OCI-LY3 (cell line): ENCODE measurements around the gene PLCH2.
"Not testable (repeated sequence)": the region's sequence is repeated elsewhere in the genome, so short reads cannot be mapped to it uniquely, and the experiment has no call there.

Experiments used
- H2AFZ ChIP-seq: fragments of 200-600, 300-600 bp; shearing (Covaris generic); 2 replicates; pipeline ENCODE4 v1.6.0; 2014; ENCODE audit warnings: antibody characterized with exemption, low read depth, low read length
- H3K27ac ChIP-seq: fragments of 200-600, 300-600 bp; sonication (generic); 2 replicates; pipeline ENCODE4 v1.5.1; 2014; ENCODE audit warnings: mild to moderate bottlenecking, low read length, moderate library complexity, mixed read lengths
- H3K27me3 ChIP-seq: fragments of 200-600, 300-600 bp; sonication (generic); 2 replicates; pipeline ENCODE4 v1.6.1; 2014; ENCODE audit warnings: low read depth, low read length, mixed read lengths
- H3K36me3 ChIP-seq: fragments of 200-600, 300-600 bp; sonication (generic); replicated peaks from 2 replicates; pipeline ENCODE3; 2014; ENCODE audit warnings: low read depth, low read length, mixed read lengths
- H3K4me1 ChIP-seq: fragments of 300-600, 200-600 bp; sonication (generic); 2 replicates; pipeline ENCODE4 v1.6.1; 2014; ENCODE audit warnings: low read length, mixed read lengths
- H3K4me2 ChIP-seq: fragments of 200-600, 300-600 bp; sonication (generic); 2 replicates; pipeline ENCODE4 v1.6.1; 2014; ENCODE audit warnings: low read length, mixed read lengths
- H3K4me3 ChIP-seq: fragments of 300-600, 200-600 bp; sonication (generic); 2 replicates; pipeline ENCODE4 v1.5.1; 2014; ENCODE audit warnings: antibody characterized with exemption, mild to moderate bottlenecking, low read length, moderate library complexity
- H3K79me2 ChIP-seq: fragments of 300-600, 200-600 bp; shearing (Covaris generic); 2 replicates; pipeline ENCODE4 v1.6.1; 2014; ENCODE audit warnings: mild to moderate bottlenecking, low read length, mixed read lengths
- H3K9ac ChIP-seq: fragments of 300-600, 200-600 bp; shearing (Covaris generic); 2 replicates; pipeline ENCODE4 v1.6.0; 2014; ENCODE audit warnings: mild to moderate bottlenecking, low read length, moderate library complexity
- H3K9me3 ChIP-seq: fragments of 200-600, 300-600 bp; shearing (Covaris generic); 2 replicates; pipeline ENCODE4 v1.6.1; 2014; ENCODE audit warnings: low read length, mixed read lengths; ENCODE audit not compliant: insufficient read depth
- H4K20me1 ChIP-seq: fragments of 200-600, 300-600 bp; sonication (generic); 2 replicates; pipeline ENCODE4 v1.6.1; 2016; ENCODE audit warnings: low read length, mixed read lengths; ENCODE audit not compliant: insufficient read depth
- CTCF ChIP-seq: fragments of 200-600, 300-600 bp; sonication (generic); IDR thresholded peaks from 2 replicates; pipeline ENCODE4 v1.5.1; 2014; ENCODE audit warnings: antibody characterized with exemption, low read length, low read depth
- EZH2phosphoT487 ChIP-seq: fragments of 200-600 bp; shearing (Covaris generic); IDR thresholded peaks from 2 replicates; pipeline ENCODE4 v1.6.1; 2018; ENCODE audit warnings: antibody characterized with exemption, mixed run types, low read depth

The PLCH2 gene

GRCh38 chr1:2547210-2548067 lies 71.3 kb downstream of the PLCH2 start:
- H2AFZ ChIP-seq, result no peak overlapping the region
- peak overlapping the region; percentile 99 for H3K27ac ChIP-seq
- TF ChIP-seq EZH2phosphoT487, result no peak
- TF ChIP-seq CTCF, result no peak
- no peaks in the 10 kb centered on the region for H3K27me3 ChIP-seq
- H3K9me3 ChIP-seq, result no peaks in the 10 kb centered on the region
- peak overlapping the region; percentile 89 for H3K4me2 ChIP-seq
- H3K79me2 ChIP-seq, result no peaks in the 10 kb centered on the region
- H3K9ac ChIP-seq, result peak overlapping the region; percentile 98
- no peaks in the 10 kb centered on the region for H3K36me3 ChIP-seq
- H3K4me1 ChIP-seq, result peaks cover 40% of the 10 kb centered on the region
- peak overlapping the region; percentile 80 for H3K4me3 ChIP-seq
- H4K20me1 ChIP-seq, result no peaks in the 10 kb centered on the region

- Histone ChIP-seq H4K20me1 (no peaks in the 10 kb centered on the region), H3K4me3 (peak overlapping the region; percentile 80), H3K4me1 (peaks cover 40% of the 10 kb centered on the region), H3K9me3 (no peaks in the 10 kb centered on the region), H3K79me2 (no peaks in the 10 kb centered on the region), H3K27me3 (no peaks in the 10 kb centered on the region), H2AFZ (no peak overlapping the region), H3K36me3 (no peaks in the 10 kb centered on the region), H3K9ac (peak overlapping the region; percentile 98), H3K4me2 (peak overlapping the region; percentile 89), H3K27ac (peak overlapping the region; percentile 99)
- TF ChIP-seq EZH2phosphoT487, result no peak
- TF ChIP-seq CTCF, result peak; percentile 73
Observed at GRCh38 chr1:2548068-2548589, 72.0 kb downstream of the PLCH2 start.

GRCh38 chr1:2549367-2550029 lies 73.4 kb downstream of the PLCH2 start:
- H3K9me3 ChIP-seq, H3K27me3 ChIP-seq, H3K79me2 ChIP-seq, H3K36me3 ChIP-seq, H4K20me1 ChIP-seq, H2AFZ ChIP-seq: not testable (repeated sequence)
- Histone ChIP-seq H3K27ac (peak overlapping the region; percentile 99), H3K9ac (peak overlapping the region; percentile 98), H3K4me1 (peaks cover 48% of the 10 kb centered on the region), H3K4me3 (peak overlapping the region; percentile 80), H3K4me2 (peak overlapping the region; percentile 89)

GRCh38 chr1:2550309-2550861 lies 74.3 kb downstream of the PLCH2 start:
- H2AFZ ChIP-seq, H4K20me1 ChIP-seq, H3K27me3 ChIP-seq, H3K9me3 ChIP-seq, H3K79me2 ChIP-seq, H3K36me3 ChIP-seq: not testable (repeated sequence)
- Histone ChIP-seq H3K4me2 (peak overlapping the region; percentile 89), H3K4me1 (peaks cover 56% of the 10 kb centered on the region), H3K4me3 (peak overlapping the region; percentile 40), H3K27ac (peak overlapping the region; percentile 99), H3K9ac (peak overlapping the region; percentile 33; the same call in 1 of the 2 replicates)

GRCh38 chr1:2551544-2551943 lies 75.5 kb downstream of the PLCH2 start:
- H3K4me2 ChIP-seq, H3K79me2 ChIP-seq, H3K9ac ChIP-seq, H3K4me3 ChIP-seq, H2AFZ ChIP-seq, H3K36me3 ChIP-seq, H4K20me1 ChIP-seq, H3K9me3 ChIP-seq, H3K27me3 ChIP-seq, H3K27ac ChIP-seq: not testable (repeated sequence)
- peaks cover 59% of the 10 kb centered on the region for H3K4me1 ChIP-seq
